ENCODE results near the gene EDN3.
"Not testable (repeated sequence)": the region's sequence is repeated elsewhere in the genome, so short reads cannot be mapped to it uniquely, and the experiment has no call there.

EDN3 gene

DNA sequence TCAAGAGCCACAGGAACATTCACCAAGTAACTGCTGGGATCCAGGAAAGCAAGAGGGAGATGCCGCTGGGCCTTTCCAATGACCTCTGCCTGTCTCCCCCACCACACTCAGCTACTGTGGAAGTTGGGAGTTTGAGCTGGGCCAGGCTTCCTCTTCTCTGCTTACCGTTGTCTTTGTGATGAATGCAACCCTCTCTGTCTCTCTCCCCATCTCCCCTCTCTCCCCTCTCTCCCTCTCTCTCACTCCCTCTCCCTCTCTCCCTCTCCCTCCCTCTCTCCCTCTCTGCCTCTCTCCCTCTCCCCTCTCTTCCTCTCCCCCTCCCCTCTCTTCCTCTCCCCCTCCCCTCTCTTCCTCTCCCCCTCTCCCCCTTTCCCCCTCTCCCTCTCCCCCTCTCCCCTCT is 54.8 kb downstream of the EDN3 start:
- DNase-seq (ENCODE audit: low spot score in 2 of 2): no peak
- ATAC-seq (ENCODE audit: low read depth): no peak
- Mint-ChIP-seq H3K4me1 (peaks cover 3% of the 10 kb centered on the region), H3K9me3 (peaks cover 1% of the 10 kb centered on the region), H3K4me3 (no peak overlapping the region), H3K27ac (no peak overlapping the region), H3K27me3 (peaks cover 2% of the 10 kb centered on the region), H3K36me3 (no peaks in the 10 kb centered on the region)

- H3K27me3 Mint-ChIP-seq: peaks cover 2% of the 10 kb centered on the region
- H3K4me3 Mint-ChIP-seq: no peak overlapping the region
- DNase-seq (ENCODE audit: low spot score in 2 of 2): no peak
- no peak for ATAC-seq (ENCODE audit: low read depth)
- peaks cover 1% of the 10 kb centered on the region for H3K9me3 Mint-ChIP-seq
- H3K36me3 Mint-ChIP-seq: no peaks in the 10 kb centered on the region
- H3K4me1 Mint-ChIP-seq: peaks cover 3% of the 10 kb centered on the region
- no peak overlapping the region for H3K27ac Mint-ChIP-seq
Measured at GRCh38 chr20:59356662-59357165, 56.3 kb downstream of the EDN3 start.

DNA sequence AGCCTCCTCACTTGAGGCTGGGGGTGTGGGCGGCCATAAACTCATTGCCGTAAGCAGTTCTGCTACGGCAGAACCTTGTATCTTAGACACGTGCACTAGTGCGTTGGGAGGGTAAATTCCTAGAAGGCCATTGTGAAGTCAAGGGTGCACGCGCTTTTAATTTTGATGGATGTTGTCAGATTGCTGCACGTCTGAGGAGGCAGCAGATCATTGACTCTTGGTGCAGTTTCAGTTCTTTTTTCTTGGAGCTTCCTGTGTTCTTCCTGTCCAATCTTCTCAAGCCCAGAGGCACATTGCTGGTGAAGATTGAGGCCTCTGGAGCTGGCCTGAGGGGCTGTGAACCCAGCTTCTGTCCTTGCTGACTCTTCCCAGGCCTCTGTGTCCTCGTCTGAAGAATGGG is 58.4 kb downstream of the EDN3 start:
- DNase-seq (ENCODE audit: low spot score in 2 of 2): not testable (repeated sequence)

DNA sequence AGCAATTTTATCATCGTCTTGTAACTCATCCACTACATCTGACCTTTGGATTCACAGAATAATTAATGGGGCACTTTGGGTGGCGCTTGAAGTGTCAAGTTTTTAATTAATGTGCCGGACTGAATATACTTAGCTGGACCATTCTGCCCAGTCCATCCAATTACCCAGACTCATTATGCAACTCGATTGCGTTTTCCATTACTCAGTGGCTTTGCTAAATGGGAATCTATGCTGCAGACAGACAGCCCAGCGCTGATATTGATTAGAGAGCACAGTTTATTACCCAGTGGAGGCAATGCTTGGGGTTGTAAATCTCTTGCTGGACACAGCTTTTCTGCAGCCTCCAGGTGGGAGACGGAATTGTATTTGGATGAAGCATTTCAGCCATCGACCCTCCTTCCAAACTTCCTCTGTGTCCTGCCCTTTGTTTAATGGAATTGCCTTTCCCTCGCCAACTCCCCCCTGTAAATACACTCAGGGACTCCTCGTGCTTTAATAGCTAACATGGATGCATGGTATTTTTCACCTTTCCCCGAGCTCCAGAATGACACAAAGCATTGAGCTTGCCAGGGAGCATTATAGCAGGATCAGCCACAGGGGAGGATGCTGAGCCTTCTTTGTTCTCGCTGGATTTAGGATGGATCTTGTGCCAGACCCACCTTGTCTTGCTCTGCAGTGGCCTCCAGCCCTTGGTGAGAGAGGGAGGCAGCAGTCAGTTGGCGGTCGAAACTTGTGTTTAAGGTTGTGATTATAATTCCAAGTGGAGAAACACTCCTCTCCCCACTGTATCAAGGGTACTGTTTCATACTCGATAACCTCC is 59.7 kb downstream of the EDN3 start:
- Mint-ChIP-seq H3K4me1 (peaks cover 3% of the 10 kb centered on the region), H3K27me3 (peaks cover 7% of the 10 kb centered on the region), H3K36me3 (no peaks in the 10 kb centered on the region), H3K4me3 (no peak overlapping the region), H3K9me3 (peaks cover 1% of the 10 kb centered on the region), H3K27ac (no peak overlapping the region)
- DNase-seq (ENCODE audit: low spot score in 2 of 2) (no peak), ATAC-seq (ENCODE audit: low read depth) (no peak)

More for the DNA sequence above, 58.4 kb downstream of the EDN3 start:
- H3K4me1 Mint-ChIP-seq, H3K27me3 Mint-ChIP-seq, H3K4me3 Mint-ChIP-seq, H3K9me3 Mint-ChIP-seq, H3K27ac Mint-ChIP-seq, H3K36me3 Mint-ChIP-seq: not testable (repeated sequence)
- peak; percentile 43 for ATAC-seq (ENCODE audit: low read depth)

DNA sequence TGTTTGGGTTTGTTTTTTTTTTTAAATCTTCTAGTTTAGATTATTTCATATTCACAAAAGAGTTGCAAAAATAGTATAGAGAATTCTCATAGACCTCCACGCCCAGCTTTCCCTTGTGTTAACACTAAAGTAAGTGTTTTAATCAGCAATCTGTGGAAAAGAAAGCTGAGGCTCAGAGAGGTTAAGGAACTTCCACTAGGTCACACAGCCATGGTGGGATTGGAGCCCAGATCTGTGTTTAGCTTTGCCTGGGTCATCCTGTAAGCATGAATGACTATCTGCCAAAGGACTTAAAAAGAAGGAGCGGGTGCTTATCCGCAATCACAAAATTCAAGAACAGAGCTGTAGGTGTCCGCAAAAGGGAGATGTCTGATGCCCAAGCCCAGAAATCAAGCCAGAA is 60.5 kb downstream of the EDN3 start:
- H3K27me3 Mint-ChIP-seq: peaks cover 7% of the 10 kb centered on the region
- no peak overlapping the region for H3K4me3 Mint-ChIP-seq
- H3K27ac Mint-ChIP-seq: no peak overlapping the region
- DNase-seq (ENCODE audit: low spot score in 2 of 2) (no peak), ATAC-seq (ENCODE audit: low read depth) (no peak)
- no peaks in the 10 kb centered on the region for H3K36me3 Mint-ChIP-seq
- peaks cover 3% of the 10 kb centered on the region for H3K4me1 Mint-ChIP-seq
- H3K9me3 Mint-ChIP-seq: peaks cover under 1% of the 10 kb centered on the region

GRCh38 chr20:59361411-59361810 is 61.0 kb downstream of the EDN3 start:
- Mint-ChIP-seq H3K9me3 (no peaks in the 10 kb centered on the region), H3K27ac (no peak overlapping the region), H3K36me3 (no peaks in the 10 kb centered on the region), H3K27me3 (peaks cover 5% of the 10 kb centered on the region), H3K4me3 (no peak overlapping the region), H3K4me1 (peaks cover 3% of the 10 kb centered on the region)
- no peak for ATAC-seq (ENCODE audit: low read depth)
- DNase-seq (ENCODE audit: low spot score in 2 of 2): no peak

GRCh38 chr20:59363101-59363500 is 62.7 kb downstream of the EDN3 start:
- H3K27me3 Mint-ChIP-seq: peaks cover 7% of the 10 kb centered on the region
- peaks cover 3% of the 10 kb centered on the region for H3K4me1 Mint-ChIP-seq
- no peaks in the 10 kb centered on the region for H3K36me3 Mint-ChIP-seq
- no peak for DNase-seq (ENCODE audit: low spot score in 2 of 2)
- H3K9me3 Mint-ChIP-seq: no peaks in the 10 kb centered on the region
- no peak overlapping the region for H3K27ac Mint-ChIP-seq
- ATAC-seq (ENCODE audit: low read depth): no peak
- H3K4me3 Mint-ChIP-seq: no peak overlapping the region

DNA sequence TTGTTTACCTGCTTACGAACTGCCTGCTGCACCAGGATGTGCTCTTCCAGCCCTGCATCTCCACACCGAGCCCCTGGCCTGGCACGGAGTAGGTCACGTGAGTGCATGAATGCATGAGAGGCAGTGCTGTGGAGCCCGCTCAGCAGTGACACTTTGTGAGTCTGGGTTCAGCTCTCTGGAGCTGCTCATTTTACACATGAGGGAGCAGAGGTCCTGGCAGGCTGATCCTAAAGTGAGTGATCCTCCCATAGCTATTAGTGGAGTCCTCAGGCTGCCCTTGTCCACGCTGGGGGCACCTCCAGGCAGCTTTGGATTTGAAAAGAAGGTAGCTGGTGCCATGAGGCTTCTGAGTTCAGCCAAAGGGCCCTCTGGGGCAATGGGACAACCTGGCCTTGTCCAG is 64.2 kb downstream of the EDN3 start:
- H3K4me1 Mint-ChIP-seq: no peaks in the 10 kb centered on the region
- no peak overlapping the region for H3K4me3 Mint-ChIP-seq
- H3K27me3 Mint-ChIP-seq: peaks cover 7% of the 10 kb centered on the region
- DNase-seq (ENCODE audit: low spot score in 2 of 2): no peak
- no peak overlapping the region for H3K27ac Mint-ChIP-seq
- no peaks in the 10 kb centered on the region for H3K9me3 Mint-ChIP-seq
- no peaks in the 10 kb centered on the region for H3K36me3 Mint-ChIP-seq
- ATAC-seq (ENCODE audit: low read depth): no peak

DNA sequence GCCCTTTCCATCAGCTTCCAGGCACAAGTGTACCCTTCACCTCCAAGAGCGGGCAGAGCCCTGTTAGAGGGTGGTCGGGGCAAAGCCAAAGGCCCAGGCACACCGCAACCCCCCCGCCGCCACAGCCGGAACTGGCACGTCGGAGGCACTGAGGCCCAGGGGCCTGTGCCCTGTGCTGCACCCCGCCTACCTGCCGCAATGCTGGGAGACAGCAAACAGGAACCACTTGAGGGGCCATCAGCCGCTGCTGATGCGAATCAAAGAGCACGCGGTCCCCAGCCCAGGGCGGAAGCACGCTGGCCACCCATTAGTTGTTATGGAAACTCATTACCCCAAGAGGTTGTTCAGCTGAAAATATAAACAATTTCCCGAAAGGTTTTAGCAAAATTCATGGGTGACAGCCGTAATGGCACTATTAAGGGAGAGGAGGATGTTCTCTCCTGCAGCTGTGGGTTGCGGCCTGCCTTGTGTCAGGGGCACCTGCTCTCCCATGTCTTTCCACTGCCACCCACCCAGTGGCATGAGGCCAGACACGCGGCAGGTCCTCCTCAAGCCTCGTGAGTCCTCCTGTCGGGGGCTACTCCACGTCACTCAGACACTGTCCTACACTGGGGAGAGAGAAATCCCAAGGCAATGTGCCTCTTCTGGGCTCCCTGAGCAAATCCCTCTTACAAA is 65.3 kb downstream of the EDN3 start:
- DNase-seq (ENCODE audit: low spot score in 2 of 2) (no peak), ATAC-seq (ENCODE audit: low read depth) (no peak)
- Mint-ChIP-seq H3K4me1 (no peaks in the 10 kb centered on the region), H3K27ac (no peak overlapping the region), H3K36me3 (no peaks in the 10 kb centered on the region), H3K27me3 (peaks cover 7% of the 10 kb centered on the region), H3K4me3 (no peak overlapping the region), H3K9me3 (no peaks in the 10 kb centered on the region)

DNA sequence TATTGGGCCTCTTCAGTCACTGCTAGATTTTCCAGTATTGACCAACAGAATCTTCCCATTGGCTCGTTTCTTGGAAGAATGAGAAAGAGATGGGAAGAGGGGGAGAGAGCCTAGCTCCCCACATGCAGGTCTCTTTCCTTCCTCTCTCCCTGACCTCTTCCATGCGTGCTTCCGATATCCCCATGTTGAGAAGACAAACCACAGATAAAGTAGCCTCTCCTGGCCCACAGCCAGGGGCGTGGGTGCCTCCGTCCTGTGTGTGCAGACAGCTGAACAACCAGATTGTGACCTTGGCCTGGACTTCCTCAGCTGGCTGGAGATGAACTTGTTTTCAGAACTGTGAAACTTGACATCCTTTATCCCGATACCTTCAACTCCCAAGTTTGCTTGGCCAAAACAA is 71.0 kb downstream of the EDN3 start:
- peaks cover 11% of the 10 kb centered on the region for H3K27me3 Mint-ChIP-seq
- H3K27ac Mint-ChIP-seq: no peak overlapping the region
- DNase-seq (ENCODE audit: low spot score in 2 of 2) (no peak), ATAC-seq (ENCODE audit: low read depth) (no peak)
- no peaks in the 10 kb centered on the region for H3K4me1 Mint-ChIP-seq
- peaks cover 2% of the 10 kb centered on the region for H3K36me3 Mint-ChIP-seq
- H3K4me3 Mint-ChIP-seq: no peak overlapping the region
- H3K9me3 Mint-ChIP-seq: no peaks in the 10 kb centered on the region

DNA sequence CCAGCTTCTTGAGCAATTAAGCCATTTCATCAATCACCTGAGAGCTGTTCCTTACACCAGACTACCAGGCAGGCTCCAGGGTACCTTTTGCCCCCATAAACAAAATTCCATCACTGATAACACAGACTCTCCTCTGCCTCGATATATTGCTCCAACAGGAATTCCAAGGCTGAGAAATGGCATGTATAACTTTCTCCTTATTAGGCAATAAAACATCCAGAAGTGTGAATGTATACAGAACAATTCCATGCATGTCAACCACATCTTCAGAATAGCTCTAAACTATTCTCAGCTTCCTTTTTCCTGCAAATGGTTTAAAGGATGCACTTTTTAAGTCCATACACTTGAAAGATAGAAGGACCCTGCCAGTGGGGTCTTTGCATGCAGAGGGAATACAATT is 73.8 kb downstream of the EDN3 start:
- H3K27me3 Mint-ChIP-seq: peaks cover 10% of the 10 kb centered on the region
- H3K4me3 Mint-ChIP-seq: no peak overlapping the region
- H3K27ac Mint-ChIP-seq: no peak overlapping the region
- DNase-seq (ENCODE audit: low spot score in 2 of 2) (no peak), ATAC-seq (ENCODE audit: low read depth) (no peak)
- peaks cover 2% of the 10 kb centered on the region for H3K36me3 Mint-ChIP-seq
- H3K4me1 Mint-ChIP-seq: no peaks in the 10 kb centered on the region
- no peaks in the 10 kb centered on the region for H3K9me3 Mint-ChIP-seq

- H3K9me3 Mint-ChIP-seq: no peaks in the 10 kb centered on the region
- no peak for ATAC-seq (ENCODE audit: low read depth)
- no peaks in the 10 kb centered on the region for H3K4me1 Mint-ChIP-seq
- H3K27ac Mint-ChIP-seq: no peak overlapping the region
- H3K4me3 Mint-ChIP-seq: no peak overlapping the region
- H3K36me3 Mint-ChIP-seq: peaks cover 2% of the 10 kb centered on the region
- DNase-seq (ENCODE audit: low spot score in 2 of 2): no peak
- peaks cover 14% of the 10 kb centered on the region for H3K27me3 Mint-ChIP-seq
Measured at GRCh38 chr20:59375541-59375940, 75.1 kb downstream of the EDN3 start.
